ENCODE data around the gene MECP2.

DNA sequence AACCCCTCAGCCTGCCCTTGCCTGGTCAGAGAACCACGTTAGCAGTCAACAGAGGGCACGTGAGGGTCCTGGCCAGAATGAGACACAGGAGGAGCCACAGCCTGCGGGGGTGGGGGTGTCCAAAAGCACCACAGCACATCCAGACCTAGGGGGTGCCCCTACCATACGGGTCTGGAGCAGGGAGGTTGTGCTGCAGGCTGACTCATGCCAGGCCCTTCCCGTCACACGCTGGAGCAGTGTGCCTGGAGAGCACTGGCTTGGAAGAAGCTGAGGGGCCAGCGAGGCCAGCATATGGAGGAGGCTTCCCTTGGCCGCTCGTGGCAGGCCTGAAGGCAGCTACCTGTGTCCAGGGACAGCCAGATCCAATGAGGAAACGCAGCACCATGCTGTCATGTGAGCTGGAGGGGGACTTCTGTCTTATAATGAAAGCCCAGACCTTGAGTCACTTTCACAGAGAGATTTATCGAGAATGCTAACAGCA lies 76.3 kb downstream of the MECP2 start:
- TF ChIP-seq POLR2A (IDR thresholded peaks at IDR 0.05) (no peak), EP300 (IDR thresholded peaks at IDR 0.05) (no peak), POLR2AphosphoS5 (IDR thresholded peaks at IDR 0.05) (no peak)
- TF ChIP-seq, protein P1, sequence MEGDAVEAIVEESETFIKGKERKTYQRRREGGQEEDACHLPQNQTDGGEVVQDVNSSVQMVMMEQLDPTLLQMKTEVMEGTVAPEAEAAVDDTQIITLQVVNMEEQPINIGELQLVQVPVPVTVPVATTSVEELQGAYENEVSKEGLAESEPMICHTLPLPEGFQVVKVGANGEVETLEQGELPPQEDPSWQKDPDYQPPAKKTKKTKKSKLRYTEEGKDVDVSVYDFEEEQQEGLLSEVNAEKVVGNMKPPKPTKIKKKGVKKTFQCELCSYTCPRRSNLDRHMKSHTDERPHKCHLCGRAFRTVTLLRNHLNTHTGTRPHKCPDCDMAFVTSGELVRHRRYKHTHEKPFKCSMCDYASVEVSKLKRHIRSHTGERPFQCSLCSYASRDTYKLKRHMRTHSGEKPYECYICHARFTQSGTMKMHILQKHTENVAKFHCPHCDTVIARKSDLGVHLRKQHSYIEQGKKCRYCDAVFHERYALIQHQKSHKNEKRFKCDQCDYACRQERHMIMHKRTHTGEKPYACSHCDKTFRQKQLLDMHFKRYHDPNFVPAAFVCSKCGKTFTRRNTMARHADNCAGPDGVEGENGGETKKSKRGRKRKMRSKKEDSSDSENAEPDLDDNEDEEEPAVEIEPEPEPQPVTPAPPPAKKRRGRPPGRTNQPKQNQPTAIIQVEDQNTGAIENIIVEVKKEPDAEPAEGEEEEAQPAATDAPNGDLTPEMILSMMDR (IDR thresholded peaks at IDR 0.05) = no peak

Measured in suprapubic skin (tissue), 4 donors.